MV-4-11 (cell line): ENCODE data around the gene ELL2.
A peak's percentile ranks its signal among the peaks of the same experiment; 100 is the strongest.

ENCODE experiments used
- DNase-seq: peaks from one replicate; lab custom pipeline; 2025; lab: John Stamatoyannopoulos, UW

The ELL2 gene

DNA sequence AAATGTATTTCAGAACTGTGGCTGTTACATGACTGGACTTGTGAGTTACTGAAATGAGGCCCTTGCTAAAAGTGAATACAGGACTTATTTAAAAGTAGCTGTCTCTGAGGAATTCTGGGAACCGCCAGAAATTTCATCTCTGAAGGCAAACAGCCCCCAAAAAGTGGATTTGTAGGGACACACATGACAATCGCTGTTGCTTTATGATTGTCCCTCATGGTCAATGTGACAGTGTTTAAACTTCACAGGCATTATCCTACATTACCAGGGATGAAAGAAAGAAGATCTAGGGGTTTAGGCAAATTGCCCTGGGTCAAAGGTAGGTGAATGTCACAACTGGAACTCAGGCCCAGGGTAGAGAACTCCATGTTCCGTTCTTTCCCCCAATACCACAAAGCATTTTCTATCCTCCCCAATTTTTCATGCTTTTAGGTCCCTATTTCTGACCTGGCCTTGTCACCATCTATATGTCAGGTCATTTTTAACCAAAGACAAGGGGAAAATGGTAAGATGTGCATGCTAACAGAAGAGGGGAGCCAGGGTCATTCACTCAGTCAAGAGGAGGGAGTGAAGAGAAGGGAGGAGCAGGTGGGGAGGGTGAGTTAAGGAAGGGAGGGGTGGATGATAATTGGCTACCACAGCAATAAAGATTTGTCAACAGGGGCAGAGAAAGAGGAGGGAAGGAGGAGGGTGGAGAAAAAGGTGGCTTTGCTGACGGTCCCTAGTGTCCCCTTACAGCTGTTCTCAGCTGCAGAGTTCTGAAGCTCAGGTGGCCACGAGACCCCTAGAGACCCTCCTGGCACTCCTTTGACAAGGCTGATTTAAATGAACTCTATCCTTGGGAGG lies 81.3 kb downstream of the ELL2 start:
- DNase-seq: no peak

DNA sequence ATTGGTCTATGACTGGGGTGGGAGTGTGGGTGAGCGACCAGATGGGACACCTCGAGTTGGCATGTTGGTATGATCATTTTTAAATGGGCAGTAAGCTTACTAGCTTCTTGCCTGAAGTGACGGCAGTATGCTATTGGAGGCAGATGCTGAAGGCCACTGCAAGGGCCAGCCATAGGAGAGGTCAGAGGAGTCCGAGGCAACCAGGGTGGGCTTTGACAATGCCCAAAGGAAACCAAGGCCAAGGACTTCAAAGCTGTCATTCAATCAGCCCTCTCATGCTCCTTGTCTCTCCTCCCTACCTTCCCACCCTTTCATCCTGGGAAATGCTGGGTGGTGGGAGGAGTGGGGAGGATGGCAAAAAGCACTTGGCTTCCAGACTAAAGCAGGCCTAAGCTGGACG lies 82.0 kb downstream of the ELL2 start:
- no peak for DNase-seq

DNA sequence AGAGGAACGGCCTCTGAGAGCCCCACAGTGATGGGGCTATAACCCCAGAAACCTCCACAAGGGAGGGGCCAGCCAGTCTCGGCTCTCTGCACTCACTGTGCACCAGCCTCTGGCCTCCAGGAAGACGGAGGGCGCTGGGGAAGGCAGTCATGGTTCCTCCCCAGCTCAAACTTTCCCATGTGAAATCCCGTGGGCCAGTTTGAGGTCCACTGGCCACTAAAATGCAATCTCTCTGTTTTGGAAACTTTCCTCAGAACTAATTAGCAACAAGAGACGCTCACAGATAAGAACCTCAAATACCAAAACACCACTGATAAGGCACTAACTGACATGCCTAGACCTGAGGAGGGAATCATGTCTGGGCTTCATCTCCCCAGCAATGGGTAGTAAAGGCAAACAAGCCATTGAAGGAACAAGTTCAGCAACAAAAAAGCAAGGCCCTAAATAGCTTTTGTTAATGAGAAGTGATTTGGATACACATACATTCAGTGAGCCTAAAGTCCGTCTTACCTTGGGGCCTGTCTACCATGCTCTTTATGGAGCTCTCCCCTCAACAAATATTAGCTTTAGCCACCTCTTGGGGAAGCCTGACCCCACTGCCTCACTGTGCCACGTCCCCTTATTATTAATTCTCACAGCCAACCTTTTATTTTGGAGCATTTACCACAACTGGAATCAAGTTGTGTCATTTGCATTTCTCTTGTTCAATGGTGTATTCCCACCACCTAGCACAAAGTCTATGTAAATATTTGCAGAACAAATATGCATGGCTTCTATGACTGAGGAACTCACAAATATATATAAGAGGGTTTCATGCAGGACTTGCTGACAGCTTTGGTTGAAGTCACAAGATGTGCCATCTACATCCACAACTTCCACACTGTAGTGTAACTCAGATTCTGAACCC lies 83.0 kb downstream of the ELL2 start:
- no peak for DNase-seq

DNA sequence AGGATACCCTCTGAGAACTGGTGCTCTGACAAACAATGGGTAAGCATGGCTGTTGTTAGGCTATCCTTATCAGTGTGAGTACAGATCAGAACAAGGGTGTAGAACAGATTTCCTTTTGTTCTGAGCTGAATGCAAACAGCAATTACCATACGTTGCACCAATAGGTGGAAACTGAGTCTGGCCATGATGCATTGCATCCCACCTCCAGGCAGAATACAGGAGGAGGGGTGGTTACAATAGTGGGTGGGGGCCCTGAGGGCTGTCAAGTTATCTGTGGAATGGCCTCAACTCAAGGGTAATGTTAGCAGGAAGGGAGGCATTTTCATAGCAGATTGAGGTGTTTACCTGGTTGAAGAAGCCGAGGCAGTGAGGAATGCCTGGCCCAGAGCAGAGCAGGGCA lies 84.9 kb downstream of the ELL2 start:
- DNase-seq: no peak

DNA sequence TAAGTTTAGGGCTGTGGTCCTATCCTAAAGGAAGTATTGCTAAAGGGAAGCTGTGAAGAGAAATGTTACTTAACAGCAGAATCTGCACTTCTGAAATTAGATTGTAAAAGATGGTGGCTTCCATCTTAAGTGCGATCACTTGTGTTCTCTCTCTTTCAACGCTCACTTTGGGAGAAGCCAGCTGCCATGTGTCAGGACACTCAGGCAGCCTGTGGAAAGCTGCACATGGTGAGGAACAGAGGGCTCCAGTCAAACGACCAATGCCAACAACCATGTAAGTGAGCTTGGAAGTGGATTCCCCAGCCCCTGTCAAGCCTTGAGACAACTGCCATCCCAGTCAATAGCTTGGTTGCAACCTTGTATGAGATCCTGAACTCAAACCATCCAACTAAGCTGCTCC lies 87.4 kb downstream of the ELL2 start:
- no peak for DNase-seq

DNA sequence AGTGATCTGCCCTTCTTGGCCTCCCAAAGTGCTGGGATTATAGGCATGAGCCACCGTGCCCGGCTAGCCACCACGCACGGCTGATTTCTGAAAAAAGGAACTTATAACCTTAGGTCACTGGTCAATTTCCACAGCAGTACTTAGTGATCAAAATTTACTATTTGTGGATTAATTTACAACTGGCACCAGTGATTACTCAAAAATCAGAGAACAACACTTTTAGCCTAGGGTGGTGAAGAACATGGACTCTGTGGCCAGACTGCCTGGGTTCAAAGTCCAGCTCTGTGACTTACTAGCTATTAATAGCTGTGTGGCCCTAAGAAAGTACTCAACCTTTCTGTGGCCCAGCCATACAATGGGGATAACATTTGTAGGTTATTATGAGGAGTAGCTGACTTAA lies 88.3 kb downstream of the ELL2 start:
- no peak for DNase-seq

DNA sequence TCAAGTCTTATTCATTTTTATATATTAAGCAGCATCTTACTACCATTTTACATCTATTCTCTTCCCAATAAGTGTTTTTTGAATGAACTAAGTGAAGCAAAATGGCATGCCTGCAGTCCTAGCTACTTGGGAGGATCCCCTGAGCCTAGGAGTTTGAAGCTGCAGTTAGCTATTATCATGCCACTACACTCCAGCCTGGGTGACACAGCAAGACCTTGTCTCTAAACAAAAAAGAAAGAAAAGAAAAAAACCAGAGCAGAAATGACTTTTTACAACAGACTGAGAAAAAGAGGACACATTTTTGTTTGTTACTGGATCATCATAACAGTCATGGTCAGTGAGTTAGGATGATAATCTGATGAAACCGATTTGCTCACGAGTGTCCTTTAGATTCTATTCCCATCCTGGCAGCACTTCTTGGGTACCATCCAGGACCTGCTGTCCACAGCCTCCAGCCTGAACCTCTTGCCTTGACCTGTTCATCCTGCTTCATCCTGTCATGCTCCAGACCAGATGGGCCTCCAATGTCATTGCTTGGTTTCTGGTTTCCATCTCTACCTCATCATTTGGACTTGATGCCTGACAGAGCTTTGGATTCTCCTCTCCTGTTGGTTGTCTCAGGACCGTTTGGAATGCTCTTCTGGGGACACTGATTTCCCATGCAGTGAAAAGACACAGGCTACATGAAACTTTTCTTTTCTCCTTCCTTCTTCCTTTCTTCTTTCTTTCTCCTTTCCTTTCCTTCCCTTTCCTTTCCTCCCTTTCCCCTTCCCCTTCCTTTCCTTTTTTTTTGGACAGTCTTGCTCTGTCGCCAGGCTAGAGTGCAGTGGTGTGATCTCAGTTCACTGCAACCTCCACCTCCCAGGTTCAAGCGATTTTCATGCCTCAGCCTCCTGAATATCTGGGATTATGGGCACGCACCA lies 89.0 kb downstream of the ELL2 start:
- DNase-seq: no peak

DNA sequence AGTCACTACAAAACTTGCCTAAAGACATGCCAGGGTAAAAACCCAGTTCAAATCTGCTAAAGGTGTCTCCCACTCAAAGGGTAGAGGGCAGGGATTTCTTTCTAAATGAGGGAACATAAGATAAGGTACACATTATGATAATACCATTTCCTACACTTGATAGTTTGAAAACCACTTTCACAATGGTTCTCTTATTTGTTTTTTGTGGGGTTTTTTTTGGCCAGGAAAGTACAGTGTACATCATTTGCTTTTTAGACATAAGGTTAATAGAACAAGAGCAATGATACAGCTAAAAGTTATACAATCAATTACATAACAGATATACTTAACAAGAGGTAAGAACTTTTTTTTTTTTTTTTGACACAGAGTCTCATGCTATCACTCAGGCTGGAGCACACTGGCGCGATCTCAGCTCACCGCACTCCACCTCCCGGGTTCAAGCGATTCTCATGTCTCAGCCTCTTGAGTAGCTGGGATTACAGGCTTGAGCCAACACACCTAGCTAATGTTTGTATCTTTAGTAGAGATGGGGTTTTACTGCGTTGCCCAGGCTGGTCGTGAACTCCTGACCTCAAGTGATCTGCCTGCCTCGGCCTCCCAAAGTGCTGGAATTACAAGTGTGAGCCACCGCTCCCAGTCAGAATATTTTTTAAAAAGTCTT lies 90.4 kb downstream of the ELL2 start:
- no peak for DNase-seq

DNA sequence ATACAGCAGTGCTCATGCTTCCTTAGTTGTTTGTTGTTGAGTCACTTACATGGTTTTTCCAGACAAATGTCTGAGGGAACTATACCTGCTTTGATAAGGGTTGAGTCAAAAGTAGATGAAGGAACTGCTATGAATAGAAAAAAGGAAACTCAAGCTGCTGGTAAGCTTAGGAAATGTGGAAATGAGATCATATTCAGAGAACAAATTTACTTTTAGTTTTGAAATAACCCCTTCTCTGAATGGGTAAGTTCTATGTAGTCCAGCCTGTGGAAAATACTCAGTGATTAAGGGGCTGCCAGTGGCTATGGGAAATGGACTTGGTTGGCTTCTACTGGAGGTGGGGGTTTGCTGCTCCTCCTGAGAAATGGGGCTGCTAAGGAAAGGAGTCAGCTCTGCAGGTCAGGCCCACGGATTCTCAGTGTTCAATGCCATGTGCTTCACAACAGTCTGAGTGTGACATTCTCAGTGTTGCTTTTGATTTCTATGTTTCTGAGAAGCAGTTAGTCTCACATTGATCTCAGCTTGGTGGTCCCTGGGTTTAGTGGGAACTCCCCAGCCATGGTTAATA lies 91.5 kb downstream of the ELL2 start:
- DNase-seq: peak; percentile 85

DNA sequence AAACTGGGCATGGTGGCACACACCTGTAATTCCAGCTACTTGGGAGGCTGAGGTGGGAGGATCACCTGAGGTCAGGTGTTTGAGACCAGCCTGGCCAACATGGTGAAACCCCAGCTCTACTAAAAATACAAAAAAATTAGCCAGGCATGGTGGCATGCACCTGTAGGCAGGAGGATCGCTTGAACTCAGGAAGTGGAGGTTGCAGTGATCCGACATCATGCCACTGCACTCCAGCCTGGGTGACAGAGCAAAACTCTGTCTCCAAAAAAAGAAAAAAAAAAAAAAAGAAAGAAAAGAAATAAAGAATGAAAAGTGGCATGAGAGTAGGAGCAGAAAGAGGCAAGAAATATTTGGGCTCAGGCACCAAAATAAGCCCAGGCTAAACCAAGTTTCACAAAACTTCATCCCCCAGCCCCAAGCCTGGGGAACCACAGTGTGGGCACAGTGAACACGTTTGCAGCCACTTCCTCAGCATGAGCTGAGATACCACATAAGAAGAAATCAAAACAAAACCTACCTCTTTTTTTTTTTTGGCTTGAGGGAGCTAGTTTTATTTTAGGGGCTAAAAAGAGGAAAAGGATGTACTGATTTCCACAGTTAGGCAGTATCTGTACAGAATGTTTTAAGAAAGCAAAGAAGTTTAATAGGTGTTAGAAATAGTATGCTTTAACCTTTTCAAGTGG lies 92.3 kb downstream of the ELL2 start:
- DNase-seq: peak; percentile 81

DNA sequence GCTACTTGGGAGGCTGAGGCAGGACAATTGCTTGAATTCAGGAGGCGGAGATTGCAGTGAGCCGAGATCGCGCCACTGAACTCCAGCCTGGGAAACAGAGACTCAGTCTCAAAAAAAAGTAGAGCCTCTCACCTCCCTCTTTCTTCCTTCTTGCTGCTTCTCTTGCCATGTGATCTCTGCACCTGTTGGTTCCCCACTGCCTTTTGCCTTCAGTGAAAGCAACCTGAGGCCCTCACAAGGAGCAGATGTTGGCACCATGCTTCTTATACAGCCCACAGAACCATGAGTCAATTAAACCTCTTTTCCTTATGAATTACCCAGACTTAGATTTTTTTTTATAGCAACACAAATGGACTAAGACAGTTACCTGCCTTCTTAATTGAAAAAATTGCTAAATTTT lies 93.5 kb downstream of the ELL2 start:
- DNase-seq: no peak

DNA sequence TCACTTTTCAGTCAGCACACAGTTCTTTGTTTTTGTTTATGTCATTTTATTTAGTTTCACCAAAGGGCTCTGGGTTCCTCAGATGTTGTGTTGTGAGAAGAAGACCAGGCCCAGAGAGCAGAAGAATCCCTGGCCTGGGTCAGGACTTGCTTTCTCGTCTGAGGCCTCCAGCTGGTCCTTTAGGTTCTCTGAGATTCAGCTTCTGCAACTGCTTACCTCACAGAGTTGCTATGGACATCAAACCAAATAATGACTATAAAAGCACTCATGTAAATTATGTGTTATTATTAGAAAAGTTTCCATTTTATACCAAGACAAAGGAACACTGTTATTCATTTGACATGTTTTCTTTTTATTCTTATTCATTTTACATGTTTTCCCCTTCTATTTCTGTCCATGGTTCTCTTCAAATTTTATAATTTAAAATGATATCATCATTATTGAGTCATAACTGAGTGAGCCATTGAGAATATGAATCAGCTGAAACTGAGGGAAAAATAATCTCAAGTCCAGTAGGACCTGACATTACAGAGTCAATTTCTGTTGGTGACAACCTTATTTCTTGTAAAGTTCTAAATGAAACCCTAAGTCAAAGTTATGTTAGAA lies 95.1 kb downstream of the ELL2 start:
- DNase-seq: no peak

DNA sequence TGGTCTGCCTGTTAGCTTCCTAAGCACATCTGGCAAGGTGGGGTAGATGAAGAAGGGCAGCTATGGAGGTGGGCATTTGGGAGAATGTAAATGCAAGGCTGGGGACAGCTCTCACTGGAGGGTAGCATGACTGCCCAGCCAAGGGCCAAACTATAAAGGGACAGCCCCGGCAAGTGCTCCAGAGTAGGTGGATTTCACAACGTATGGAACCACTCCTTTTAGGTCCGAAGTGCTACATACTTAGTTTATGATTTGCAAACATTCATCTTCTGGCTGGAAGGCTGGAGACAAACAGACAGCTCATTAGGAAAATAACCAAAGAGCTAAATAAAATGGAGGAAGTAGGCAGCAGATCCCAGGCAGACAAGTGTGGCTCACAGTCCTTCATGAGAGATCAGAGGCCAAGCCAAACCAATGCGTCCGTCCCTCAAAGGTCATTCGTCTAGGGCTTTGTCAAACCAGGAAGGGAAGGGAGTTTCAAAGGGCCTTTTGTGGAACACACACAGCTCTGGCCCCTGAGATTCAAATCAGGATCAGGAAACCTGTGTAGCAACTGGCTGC lies 96.6 kb downstream of the ELL2 start:
- no peak for DNase-seq

DNA sequence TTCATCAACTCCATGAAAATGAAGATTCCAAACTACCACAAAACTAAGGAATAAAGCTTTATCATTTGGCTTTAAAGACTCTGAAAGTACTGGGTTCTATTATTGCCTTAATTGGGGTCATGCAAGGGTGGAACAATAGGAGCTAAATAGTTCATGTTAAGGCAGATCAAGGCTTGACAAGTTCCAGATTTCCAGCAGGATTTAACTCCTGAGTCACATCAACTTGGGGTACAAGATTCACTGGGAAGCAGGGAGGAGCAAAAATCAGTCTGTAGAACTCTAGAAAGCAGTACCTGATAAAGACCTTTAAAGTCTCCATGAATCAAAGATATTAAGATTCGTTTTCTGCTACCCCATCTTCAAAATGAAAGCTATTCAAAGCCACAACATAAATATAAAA lies 97.2 kb downstream of the ELL2 start:
- no peak for DNase-seq

DNA sequence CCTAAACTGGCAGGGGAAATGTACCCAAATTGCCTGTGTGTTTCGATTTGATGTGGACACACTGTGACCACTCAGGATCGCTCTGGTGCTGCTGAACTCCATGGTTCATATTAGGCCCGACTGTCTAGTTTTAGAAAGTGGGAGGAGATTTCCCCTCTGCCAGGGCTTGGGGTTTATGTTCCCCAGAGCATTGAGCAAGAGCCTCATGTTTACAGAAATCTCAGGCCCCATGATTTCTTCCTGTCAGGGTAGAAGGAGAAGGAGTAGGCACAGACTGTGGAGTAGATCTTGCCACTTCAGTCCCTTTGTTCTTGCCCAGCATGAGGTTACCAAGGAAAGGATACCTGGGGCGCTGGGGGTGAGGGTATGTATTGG lies 98.3 kb downstream of the ELL2 start:
- DNase-seq: peak; percentile 82

DNA sequence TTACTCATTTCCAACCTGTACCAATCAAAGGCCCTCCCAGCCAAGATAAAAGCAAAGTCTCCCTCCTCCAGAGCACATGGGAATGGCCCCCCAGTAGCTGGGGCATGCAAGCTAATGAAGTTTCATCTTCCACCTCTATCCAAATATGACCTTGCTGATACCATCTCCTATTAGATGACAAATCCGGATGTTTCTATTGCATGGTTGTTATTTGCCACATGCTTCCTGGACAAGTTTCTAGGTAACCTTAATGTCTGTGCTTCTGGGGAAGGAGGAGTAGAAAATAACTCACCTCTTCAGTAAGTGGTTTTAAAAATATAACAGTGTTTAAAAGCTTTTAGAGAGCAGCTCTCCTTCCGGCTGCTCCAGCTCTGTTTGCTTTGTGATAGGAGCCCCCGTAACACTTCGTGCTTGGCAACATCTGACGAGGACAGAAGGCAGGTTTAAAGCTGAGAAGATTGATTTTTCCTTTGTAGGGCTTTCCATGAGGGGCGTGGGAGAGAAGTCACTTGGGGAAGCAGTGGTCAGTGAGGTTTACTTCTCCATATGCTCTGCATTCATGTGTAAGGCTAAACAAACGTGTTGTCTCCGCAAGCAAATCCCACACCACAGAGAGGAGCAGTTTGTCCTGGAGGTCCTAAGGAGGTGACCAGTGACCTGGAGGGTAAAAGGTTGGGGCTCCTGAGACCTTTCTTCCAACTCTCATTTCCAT lies 98.8 kb downstream of the ELL2 start:
- peak; percentile 49 for DNase-seq

DNA sequence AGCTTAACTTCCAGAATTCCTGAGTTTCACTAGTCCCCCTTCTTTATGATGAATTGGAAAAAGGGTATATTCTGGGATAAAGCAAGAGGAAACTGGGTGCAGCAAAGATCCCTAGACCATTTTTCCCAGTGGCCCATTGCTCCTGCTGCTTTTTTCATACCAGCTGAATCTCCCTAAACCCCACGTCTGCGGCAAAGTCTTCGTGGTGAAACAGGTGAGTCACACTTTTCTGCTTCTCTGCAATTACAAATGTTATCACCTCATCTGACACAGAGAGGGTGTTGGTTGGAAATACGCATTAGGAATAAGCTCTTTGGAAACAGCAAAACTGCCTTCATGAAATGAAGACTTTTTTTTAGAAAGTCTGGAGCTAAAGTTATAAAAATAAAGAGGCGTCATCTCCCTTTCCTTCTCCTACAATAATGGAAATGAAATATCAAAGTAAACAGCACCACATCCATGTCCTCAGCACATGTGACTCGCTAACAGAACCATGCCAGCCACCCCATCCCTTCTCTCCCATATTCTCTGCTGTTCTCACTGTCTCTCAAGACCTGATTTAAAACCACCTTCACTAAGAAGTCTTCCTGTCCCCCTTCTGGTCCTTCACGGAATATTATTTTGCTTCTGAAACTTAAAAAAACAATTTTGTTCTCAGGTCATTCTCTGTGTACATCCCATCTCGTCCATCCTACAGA lies 99.6 kb downstream of the ELL2 start:
- no peak for DNase-seq

DNA sequence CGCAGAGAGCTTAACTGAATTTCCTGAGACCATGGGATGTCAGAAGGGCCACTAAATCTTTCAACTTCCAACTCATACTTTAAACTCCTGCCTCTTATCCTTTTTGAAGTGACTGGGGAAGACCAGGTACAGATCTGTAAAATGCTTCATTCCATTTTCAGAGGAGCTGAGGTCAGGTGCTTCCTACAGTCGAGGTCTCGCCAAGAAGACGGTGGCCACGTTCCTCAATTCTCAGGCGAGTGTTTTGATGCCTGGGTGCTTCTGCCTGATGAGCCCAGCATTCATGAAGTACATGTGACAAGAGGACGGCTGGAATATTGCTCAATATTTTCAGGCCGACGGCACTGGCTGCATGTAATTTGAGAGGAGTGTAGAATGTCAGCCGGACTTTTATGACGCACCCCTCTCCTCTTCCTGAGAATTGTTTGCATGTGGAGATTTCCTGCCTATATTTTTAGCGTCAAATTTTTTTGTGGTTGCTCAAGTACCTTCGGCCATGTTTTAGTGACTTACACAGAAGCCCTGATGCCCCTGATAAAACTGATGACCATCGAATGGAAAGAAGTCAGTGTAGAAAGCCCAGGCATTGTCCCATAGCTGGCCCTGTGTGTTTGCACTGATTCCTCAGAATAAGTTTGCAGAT lies 100.3 kb downstream of the ELL2 start:
- DNase-seq: peak; percentile 91
